SU-DHL-6 (cell line): ENCODE measurements around the gene CCDC63.

Source experiments
- EZH2phosphoT487 ChIP-seq: fragments of 200-600 bp; sonication (generic), shearing (Covaris generic); conservative IDR thresholded peaks from 2 replicates; pipeline ENCODE4 v1.6.1; 2018; ENCODE audit warnings: mild to moderate bottlenecking, antibody characterized with exemption, low read length, moderate library complexity, mixed read lengths
- TF ChIP-seq, protein P1 (sequence below): fragments of 200-600 bp; sonication (generic); IDR thresholded peaks from one replicate; pipeline ENCODE4 v1.5.1; 2017; ENCODE audit warnings: antibody characterized with exemption, mild to moderate bottlenecking, low read length, moderate library complexity; ENCODE audit not compliant: insufficient read depth, poor library complexity, severe bottlenecking

DNA sequence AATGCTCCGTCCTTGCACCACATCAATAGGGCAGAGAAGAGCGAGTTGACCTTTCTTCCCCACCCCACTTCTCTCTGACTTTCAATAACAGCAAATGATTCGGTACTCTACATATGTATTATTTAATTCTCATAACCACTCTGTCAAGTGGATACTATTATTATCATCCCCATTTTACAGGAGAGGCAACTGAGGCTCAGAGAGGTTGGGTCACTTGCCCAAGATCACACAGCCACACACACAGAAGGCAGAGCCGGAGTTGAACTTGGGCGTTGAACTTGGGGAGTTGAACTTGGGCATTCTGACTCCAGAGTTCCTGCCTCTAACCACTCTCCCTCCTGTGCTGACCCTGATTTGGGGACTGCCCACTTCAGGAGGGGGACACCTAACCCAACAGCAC, 72.9 kb downstream of the CCDC63 start:
- TF ChIP-seq, protein P1, sequence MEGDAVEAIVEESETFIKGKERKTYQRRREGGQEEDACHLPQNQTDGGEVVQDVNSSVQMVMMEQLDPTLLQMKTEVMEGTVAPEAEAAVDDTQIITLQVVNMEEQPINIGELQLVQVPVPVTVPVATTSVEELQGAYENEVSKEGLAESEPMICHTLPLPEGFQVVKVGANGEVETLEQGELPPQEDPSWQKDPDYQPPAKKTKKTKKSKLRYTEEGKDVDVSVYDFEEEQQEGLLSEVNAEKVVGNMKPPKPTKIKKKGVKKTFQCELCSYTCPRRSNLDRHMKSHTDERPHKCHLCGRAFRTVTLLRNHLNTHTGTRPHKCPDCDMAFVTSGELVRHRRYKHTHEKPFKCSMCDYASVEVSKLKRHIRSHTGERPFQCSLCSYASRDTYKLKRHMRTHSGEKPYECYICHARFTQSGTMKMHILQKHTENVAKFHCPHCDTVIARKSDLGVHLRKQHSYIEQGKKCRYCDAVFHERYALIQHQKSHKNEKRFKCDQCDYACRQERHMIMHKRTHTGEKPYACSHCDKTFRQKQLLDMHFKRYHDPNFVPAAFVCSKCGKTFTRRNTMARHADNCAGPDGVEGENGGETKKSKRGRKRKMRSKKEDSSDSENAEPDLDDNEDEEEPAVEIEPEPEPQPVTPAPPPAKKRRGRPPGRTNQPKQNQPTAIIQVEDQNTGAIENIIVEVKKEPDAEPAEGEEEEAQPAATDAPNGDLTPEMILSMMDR, result no peak
- TF ChIP-seq EZH2phosphoT487, result no peak
